ENCODE data around the gene C19orf53.

DNA sequence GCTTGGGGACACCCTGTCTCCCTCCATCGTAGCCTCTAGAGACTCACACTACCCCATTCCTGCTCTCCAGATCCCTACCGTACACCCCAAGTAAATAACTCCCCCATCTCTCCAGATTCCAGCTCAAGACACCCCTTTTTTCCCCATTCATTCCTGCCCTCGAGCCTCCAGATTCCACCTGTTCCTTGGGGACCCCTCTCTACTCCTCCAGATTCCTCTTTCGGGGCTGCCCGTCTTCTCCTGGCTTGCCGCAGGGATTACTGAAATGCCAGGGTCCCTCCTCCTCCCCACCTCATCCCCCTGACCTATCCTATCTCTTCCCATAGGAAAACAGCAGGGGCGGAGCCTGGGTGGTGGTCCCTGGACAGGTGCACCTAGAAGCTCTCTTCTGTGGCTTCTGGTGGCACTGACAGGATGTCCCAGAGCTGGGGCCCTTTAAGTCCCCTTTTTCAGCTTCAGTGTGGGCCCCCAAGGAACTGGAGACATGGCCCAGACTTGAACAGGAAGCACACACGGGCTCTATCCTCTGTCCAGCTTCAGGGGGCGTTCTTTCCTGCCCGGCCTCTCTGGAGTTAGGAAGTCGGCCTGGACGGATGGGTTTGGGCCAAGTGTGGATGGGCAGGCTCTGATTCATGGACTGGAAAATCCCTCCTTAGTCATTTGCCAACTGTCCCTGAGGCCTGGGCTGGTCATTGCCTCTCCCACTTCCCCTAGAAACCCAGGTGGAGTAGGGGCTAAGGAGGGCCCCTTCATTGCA lies 22.2 kb downstream of the C19orf53 start:
- TF ChIP-seq POLR2A (IDR thresholded peaks at IDR 0.05) (peak; percentile 51), POLR2AphosphoS5 (IDR thresholded peaks at IDR 0.05) (peak; percentile 28)
- TF ChIP-seq, protein P1, sequence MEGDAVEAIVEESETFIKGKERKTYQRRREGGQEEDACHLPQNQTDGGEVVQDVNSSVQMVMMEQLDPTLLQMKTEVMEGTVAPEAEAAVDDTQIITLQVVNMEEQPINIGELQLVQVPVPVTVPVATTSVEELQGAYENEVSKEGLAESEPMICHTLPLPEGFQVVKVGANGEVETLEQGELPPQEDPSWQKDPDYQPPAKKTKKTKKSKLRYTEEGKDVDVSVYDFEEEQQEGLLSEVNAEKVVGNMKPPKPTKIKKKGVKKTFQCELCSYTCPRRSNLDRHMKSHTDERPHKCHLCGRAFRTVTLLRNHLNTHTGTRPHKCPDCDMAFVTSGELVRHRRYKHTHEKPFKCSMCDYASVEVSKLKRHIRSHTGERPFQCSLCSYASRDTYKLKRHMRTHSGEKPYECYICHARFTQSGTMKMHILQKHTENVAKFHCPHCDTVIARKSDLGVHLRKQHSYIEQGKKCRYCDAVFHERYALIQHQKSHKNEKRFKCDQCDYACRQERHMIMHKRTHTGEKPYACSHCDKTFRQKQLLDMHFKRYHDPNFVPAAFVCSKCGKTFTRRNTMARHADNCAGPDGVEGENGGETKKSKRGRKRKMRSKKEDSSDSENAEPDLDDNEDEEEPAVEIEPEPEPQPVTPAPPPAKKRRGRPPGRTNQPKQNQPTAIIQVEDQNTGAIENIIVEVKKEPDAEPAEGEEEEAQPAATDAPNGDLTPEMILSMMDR (IDR thresholded peaks at IDR 0.05), result no peak
